HCT116 (cell line): ENCODE results near the gene CAMK1D. TPM values are rescaled to one million over a fixed set of nuclear protein-coding genes. Genes with fewer than 3 reads are reported as not detected.

Source experiments
- ATAC-seq: fragments of 200-7000 bp; cut with Tn5 transposase; 2 replicates; pipeline ENCODE4 v1.9.1; 2020; ENCODE audit warnings: mild to moderate bottlenecking, moderate library complexity
- BruUV-seq: library from RNA; stranded (reverse); fragments of 400-500 nt; replicated peaks from 2 replicates; lab custom pipeline; 2021; lab: Mats Ljungman, UMichigan
- CTCF ChIA-PET: fragments of 300-600 bp; sonication (Branson Sonifier 250); formaldehyde crosslinking; loops from one replicate; lab custom pipeline; 2021; ENCODE audit warnings: antibody characterized with exemption; lab: Charles Lee
- POLR2A ChIA-PET: fragments of 300-600, 350-600 bp; sonication (Branson Sonifier 250); formaldehyde crosslinking; loops from one replicate; lab custom pipeline; 2021; ENCODE audit warnings: antibody characterized with exemption; lab: Charles Lee
- RAD21 ChIA-PET, 2 experiments: fragments of 300-600 bp; sonication (Branson Sonifier 250); formaldehyde crosslinking; loops; one replicate each; lab custom pipeline; 2023; ENCODE audit warnings: low total read pairs in 2 of 2; ENCODE audit not compliant: uncharacterized antibody in 2 of 2, unreplicated experiment in 2 of 2, low non-redundant PET in 1 of 2; lab: Charles Lee
- DNase-seq: peaks from one replicate; pipeline ENCODE4 v3.0.0-alpha.2; 2010; ENCODE audit warnings: low read depth, low spot score
- H2AFZ ChIP-seq: fragments of 200-600 bp; shearing (Covaris generic), sonication (generic); 2 replicates; pipeline ENCODE4 v1.6.1; 2017; ENCODE audit warnings: low read depth, mixed run types, mixed read lengths, antibody characterized with exemption, low read length; ENCODE audit not compliant: poor library complexity, severe bottlenecking
- H3K27ac ChIP-seq: 2 replicates; pipeline ENCODE4 v1.5.1; 2012; ENCODE audit warnings: low read depth, low read length
- H3K27me3 ChIP-seq: fragments of 200-600 bp; sonication (generic); 2 replicates; pipeline ENCODE4 v1.6.1; 2016; ENCODE audit warnings: mixed run types, low read length, mixed read lengths; ENCODE audit not compliant: insufficient read depth
- H3K36me3 ChIP-seq, 2 experiments: fragments of 200-500 bp in 1 of 2; fragments of 200-600 bp in 1 of 2; sonication (Bioruptor generic) in 1 of 2; sonication (generic) in 1 of 2; 2 replicates each; pipeline versions ENCODE4 v1.5.1 to v1.6.1; 2014 to 2016; ENCODE audit warnings: low read length in 2 of 2, inconsistent platforms in 1 of 2, mixed read lengths in 1 of 2, mixed run types in 1 of 2; ENCODE audit not compliant: insufficient read depth in 2 of 2, control insufficient read depth in 1 of 2
- H3K4me1 ChIP-seq, 2 experiments: fragments of 200-600 bp in 1 of 2; sonication (generic) in 1 of 2; 2 replicates each; pipeline versions ENCODE4 v1.5.1 to v1.6.1; 2012 to 2017; ENCODE audit warnings: low read length in 2 of 2, inconsistent platforms in 1 of 2, mild to moderate bottlenecking in 1 of 2, mixed read lengths in 1 of 2, mixed run types in 1 of 2, moderate library complexity in 1 of 2; ENCODE audit not compliant: insufficient read depth in 2 of 2, control insufficient read depth in 1 of 2
- H3K4me2 ChIP-seq: fragments of 200-600 bp; sonication (generic); 2 replicates; pipeline ENCODE4 v1.6.1; 2017; ENCODE audit warnings: mixed run types, low read length, mixed read lengths
- H3K4me3 ChIP-seq, 2 experiments: fragments of 200-600 bp in 1 of 2; sonication (generic) in 1 of 2; replicated peaks in 1 of 2; 2 replicates each; pipeline ENCODE4 v1.5.1; 2011 to 2016; ENCODE audit warnings: low read length in 2 of 2, control low read depth in 1 of 2, low read depth in 1 of 2, mild to moderate bottlenecking in 1 of 2, mixed read lengths in 1 of 2, mixed run types in 1 of 2
- H3K79me2 ChIP-seq: fragments of 200-600 bp; sonication (generic); 2 replicates; pipeline ENCODE4 v1.6.1; 2017; ENCODE audit warnings: mild to moderate bottlenecking, mixed run types, low read length, moderate library complexity, mixed read lengths; ENCODE audit not compliant: insufficient read depth
- H3K9ac ChIP-seq: fragments of 200-600 bp; sonication (generic); 2 replicates; pipeline ENCODE4 v1.6.1; 2016; ENCODE audit warnings: low read length, mixed read lengths
- H3K9me2 ChIP-seq: fragments of 200-600 bp; sonication (generic), shearing (Covaris generic); 2 replicates; pipeline ENCODE4 v1.6.1; 2017; ENCODE audit warnings: mixed run types, mild to moderate bottlenecking, moderate library complexity; ENCODE audit not compliant: insufficient read depth
- H3K9me3 ChIP-seq, 2 experiments: fragments of 200-500 bp in 1 of 2; fragments of 200-600 bp in 1 of 2; sonication (Bioruptor generic) in 1 of 2; sonication (generic) in 1 of 2; 2 replicates each; pipeline ENCODE4 v1.6.1; 2014 to 2017; ENCODE audit warnings: low read length in 2 of 2, mixed read lengths in 2 of 2, inconsistent platforms in 1 of 2, low read depth in 1 of 2, mild to moderate bottlenecking in 1 of 2, mixed run types in 1 of 2, moderate library complexity in 1 of 2; ENCODE audit not compliant: control insufficient read depth in 1 of 2, insufficient read depth in 1 of 2
- H4K20me1 ChIP-seq: fragments of 200-600 bp; sonication (generic), shearing (Covaris generic); 2 replicates; pipeline ENCODE4 v1.6.1; 2017; ENCODE audit warnings: mixed run types, mild to moderate bottlenecking, moderate library complexity; ENCODE audit not compliant: insufficient read depth
- ATF3 ChIP-seq: IDR thresholded peaks from 2 replicates; pipeline ENCODE4 v1.6.1; 2012
- CBX3 ChIP-seq: IDR thresholded peaks from 2 replicates; pipeline ENCODE4 v1.6.1; 2012; ENCODE audit warnings: low read depth
- CEBPB ChIP-seq: IDR thresholded peaks from 2 replicates; pipeline ENCODE4 v1.6.1; 2012; ENCODE audit warnings: low read depth
- CTCF ChIP-seq, 3 experiments: fragments of 200-600 bp in 1 of 3; sonication (generic) in 1 of 3; IDR thresholded peaks in 2 of 3; conservative IDR thresholded peaks in 1 of 3; 2 replicates each; pipeline ENCODE4 v1.5.1; 2012 to 2017; ENCODE audit warnings: low read depth in 2 of 3, low read length in 2 of 3, antibody characterized with exemption in 1 of 3, borderline replicate concordance in 1 of 3, control low read depth in 1 of 3, mild to moderate bottlenecking in 1 of 3, mixed read lengths in 1 of 3, mixed run types in 1 of 3, moderate library complexity in 1 of 3; ENCODE audit not compliant: insufficient read depth in 1 of 3
- EGR1 ChIP-seq: IDR thresholded peaks from 2 replicates; pipeline ENCODE4 v1.6.1; 2012; ENCODE audit warnings: low read depth
- ELF1 ChIP-seq: IDR thresholded peaks from 2 replicates; pipeline ENCODE4 v1.6.1; 2012; ENCODE audit warnings: low read depth, borderline replicate concordance
- EZH2 ChIP-seq: fragments of 200-600 bp; sonication (generic); IDR thresholded peaks from 2 replicates; pipeline ENCODE4 v1.6.1; 2017; ENCODE audit warnings: antibody characterized with exemption, mixed run types
- EZH2phosphoT487 ChIP-seq: fragments of 200-600 bp; IDR thresholded peaks from 2 replicates; pipeline ENCODE4 v1.6.1; 2018; ENCODE audit warnings: antibody characterized with exemption, borderline replicate concordance
- JUND ChIP-seq: IDR thresholded peaks from 2 replicates; pipeline ENCODE4 v1.6.1; 2012
- POLR2A ChIP-seq: IDR thresholded peaks from 2 replicates; pipeline ENCODE4 v1.7.0; 2011; ENCODE audit warnings: borderline replicate concordance; ENCODE audit not compliant: insufficient read depth, insufficient read length; ENCODE audit errors: extremely low read depth
- POLR2AphosphoS5 ChIP-seq: IDR thresholded peaks from 2 replicates; pipeline ENCODE4 v1.6.1; 2011; ENCODE audit warnings: mild to moderate bottlenecking, low read depth, low read length, moderate library complexity
- RAD21 ChIP-seq: IDR thresholded peaks from 2 replicates; pipeline ENCODE4 v1.6.1; 2012; ENCODE audit warnings: low read depth, mild to moderate bottlenecking
- REST ChIP-seq: IDR thresholded peaks from 2 replicates; pipeline ENCODE4 v1.6.1; 2012; ENCODE audit warnings: low read depth
- SRF ChIP-seq: IDR thresholded peaks from 2 replicates; pipeline ENCODE4 v1.6.1; 2012; ENCODE audit warnings: low read depth
- ZNF274 ChIP-seq: fragments of 200-500 bp; sonication (Bioruptor generic); IDR thresholded peaks from 2 replicates; pipeline ENCODE4 v1.6.1; 2014; ENCODE audit warnings: mild to moderate bottlenecking, low read depth, low read length, inconsistent platforms
- intact Hi-C: fragments of 100-400 bp; cut with micrococcal nuclease; formaldehyde crosslinking; loops from 2 replicates; pipeline ENCODE4 v1.10.0; 2022
- total RNA-seq: library from RNA; stranded (reverse); gene quantifications from one replicate; pipeline ENCODE4 v1.2.1, GENCODE V29; 2021; ENCODE audit not compliant: unreplicated experiment

CAMK1D gene
- total RNA-seq, 1 experiment from 2014 or later = 9.6 TPM

- TF ChIP-seq ZNF274 = no peak
- no peak for TF ChIP-seq EGR1
- TF ChIP-seq POLR2AphosphoS5 = no peak
- no peak for TF ChIP-seq REST
- TF ChIP-seq RAD21 = no peak
- TF ChIP-seq POLR2A = no peak
- no peak for TF ChIP-seq CEBPB
- TF ChIP-seq SRF = no peak
- no peak for TF ChIP-seq JUND
- no peak for TF ChIP-seq EZH2phosphoT487
- TF ChIP-seq ELF1 = no peak
- no peak for TF ChIP-seq CTCF (IDR thresholded peaks at IDR 0.05 in 2 of 3, conservative IDR thresholded peaks at IDR 0.05 in 1 of 3; ENCODE audit: borderline replicate concordance in 1 of 3, insufficient read depth in 1 of 3, low read depth in 2 of 3, low read length in 2 of 3)
- no peak for TF ChIP-seq EZH2
- TF ChIP-seq ATF3 = no peak
- no peak for TF ChIP-seq CBX3
- ChIA-PET RAD21 (no interaction called here), CTCF (no interaction called here), POLR2A (no interaction called here)
- Histone ChIP-seq H4K20me1 (no peaks in the 10 kb centered on the region), H2AFZ (no peak overlapping the region), H3K27me3 (no peaks in the 10 kb centered on the region), H3K9me2 (no peaks in the 10 kb centered on the region), H3K36me3 (no peaks in the 10 kb centered on the region), H3K4me2 (no peak overlapping the region), H3K9ac (no peak overlapping the region), H3K4me3 (no peak overlapping the region), H3K27ac (no peak overlapping the region), H3K9me3 (no peaks in the 10 kb centered on the region), H3K79me2 (no peaks in the 10 kb centered on the region), H3K4me1 (peaks cover 0 to 6% of the 10 kb centered on the region in 2 experiments; a peak in 1 of 4 replicates)
- DNase-seq = no peak
- intact Hi-C loops = no loop called here
- no TSS peak for BruUV-seq
- no peak for ATAC-seq
Measured at GRCh38 chr10:12489357-12489756, 140.0 kb downstream of the CAMK1D start.
